ENCODE data around the gene NSRP1. TPM values are rescaled to one million over a fixed set of nuclear protein-coding genes. Genes with fewer than 3 reads are reported as not detected.
A peak's percentile ranks its signal among the peaks of the same experiment; 100 is the strongest.

NSRP1 gene
- polyA plus RNA-seq, 3 donors = 7.2 to 19.9 (median 11.7) TPM

GRCh38 chr17:30232824-30233427 lies 116.3 kb downstream of the NSRP1 start:
- Mint-ChIP-seq H3K4me3 (peak overlapping the region in 1 of 2 donors; percentile 19), H3K36me3 (peaks cover 0 to 6% of the 10 kb centered on the region in 2 donors), H3K27me3 (ENCODE audit: low read depth in 3 of 3) (peaks cover 54 to 63% (median 61%) of the 10 kb centered on the region in 3 donors), H3K9me3 (peaks cover 2 to 28% (median 10%) of the 10 kb centered on the region in 7 donors), H3K4me1 (peaks cover 53% of the 10 kb centered on the region), H3K27ac (no peak overlapping the region)
- H3K9me3 ChIP-seq (replicated peaks in 1 of 2; ENCODE audit: control insufficient read depth in 1 of 2, insufficient read depth in 1 of 2, low read length in 2 of 2) = peaks cover 0 to 11% of the 10 kb centered on the region in 2 donors
- no peak overlapping the region for H3K9ac ChIP-seq (ENCODE audit: insufficient read depth, low read length, poor library complexity, severe bottlenecking)
- H3K27ac ChIP-seq (ENCODE audit: low read depth in 1 of 2, low read length in 2 of 2) = no peak overlapping the region
- no peak overlapping the region for H3K4me2 ChIP-seq (replicated peaks; ENCODE audit: extremely low read depth, low read length, poor library complexity, severe bottlenecking)
- no peak for TF ChIP-seq CTCF (IDR thresholded peaks at IDR 0.05)
- H3K4me3 ChIP-seq (replicated peaks in 1 of 3; ENCODE audit: low read depth in 2 of 3, low read length in 3 of 3) = no peak overlapping the region
- no peak overlapping the region for H2AFZ ChIP-seq (ENCODE audit: insufficient read depth, low read depth, low read length, poor library complexity, severe bottlenecking)
- H3K36me3 ChIP-seq (replicated peaks in 1 of 2; ENCODE audit: control insufficient read depth in 1 of 2, insufficient read depth in 2 of 2, low read length in 2 of 2) = no peaks in the 10 kb centered on the region
- H3K79me2 ChIP-seq (ENCODE audit: insufficient read depth, low read length) = no peaks in the 10 kb centered on the region
- intact Hi-C loops (cut with micrococcal nuclease) = no loop called here
- WGBS (ENCODE audit: insufficient coverage) = 87% methylated on average over 11 of the region's 11 CpGs
- no peak for DNase-seq
- H3K4me1 ChIP-seq (ENCODE audit: control insufficient read depth in 1 of 2, insufficient read depth in 2 of 2, low read length in 2 of 2) = peaks cover 32 to 44% of the 10 kb centered on the region in 2 donors
- H3K27me3 ChIP-seq (ENCODE audit: control insufficient read depth in 2 of 2, insufficient read depth in 2 of 2, low read length in 2 of 2) = peaks cover 37 to 49% of the 10 kb centered on the region in 2 donors
- no peaks in the 10 kb centered on the region for H4K20me1 ChIP-seq (ENCODE audit: insufficient read depth, low read length)

GRCh38 chr17:30234296-30234695 lies 117.7 kb downstream of the NSRP1 start:
- Mint-ChIP-seq H3K27ac (no peak overlapping the region), H3K4me1 (peaks cover 53% of the 10 kb centered on the region), H3K4me3 (peak overlapping the region in 1 of 2 donors; percentile 84), H3K36me3 (peaks cover 0 to 8% of the 10 kb centered on the region in 2 donors), H3K9me3 (peaks cover 2 to 32% (median 10%) of the 10 kb centered on the region in 7 donors), H3K27me3 (ENCODE audit: low read depth in 3 of 3) (peaks cover 67 to 75% (median 74%) of the 10 kb centered on the region in 3 donors)
- no peak for DNase-seq
- no peak overlapping the region for H3K9ac ChIP-seq (ENCODE audit: insufficient read depth, low read length, poor library complexity, severe bottlenecking)
- intact Hi-C loops (cut with micrococcal nuclease) = no loop called here
- TF ChIP-seq CTCF (IDR thresholded peaks at IDR 0.05) = no peak
- peaks cover 43 to 63% of the 10 kb centered on the region in 2 donors for H3K27me3 ChIP-seq (ENCODE audit: control insufficient read depth in 2 of 2, insufficient read depth in 2 of 2, low read length in 2 of 2)
- no peak overlapping the region for H3K27ac ChIP-seq (ENCODE audit: low read depth in 1 of 2, low read length in 2 of 2)
- no peak overlapping the region for H3K4me3 ChIP-seq (replicated peaks in 1 of 3; ENCODE audit: low read depth in 2 of 3, low read length in 3 of 3)
- H3K79me2 ChIP-seq (ENCODE audit: insufficient read depth, low read length) = no peaks in the 10 kb centered on the region
- no peaks in the 10 kb centered on the region for H3K36me3 ChIP-seq (replicated peaks in 1 of 2; ENCODE audit: control insufficient read depth in 1 of 2, insufficient read depth in 2 of 2, low read length in 2 of 2)
- peaks cover 32 to 42% of the 10 kb centered on the region in 2 donors for H3K4me1 ChIP-seq (ENCODE audit: control insufficient read depth in 1 of 2, insufficient read depth in 2 of 2, low read length in 2 of 2)
- H4K20me1 ChIP-seq (ENCODE audit: insufficient read depth, low read length) = no peaks in the 10 kb centered on the region
- 91% methylated on average over 5 of the region's 6 CpGs for WGBS (ENCODE audit: insufficient coverage)
- no peak overlapping the region for H2AFZ ChIP-seq (ENCODE audit: insufficient read depth, low read depth, low read length, poor library complexity, severe bottlenecking)
- peaks cover 0 to 15% of the 10 kb centered on the region in 2 donors for H3K9me3 ChIP-seq (replicated peaks in 1 of 2; ENCODE audit: control insufficient read depth in 1 of 2, insufficient read depth in 1 of 2, low read length in 2 of 2)
- no peak overlapping the region for H3K4me2 ChIP-seq (replicated peaks; ENCODE audit: extremely low read depth, low read length, poor library complexity, severe bottlenecking)

Measured in CD14-positive monocyte (primary cell).